IMR-90 (cell line): ENCODE measurements around the gene NDUFA6. TPM values are rescaled to one million over a fixed set of nuclear protein-coding genes. Genes with fewer than 3 reads are reported as not detected.
"Not testable (repeated sequence)": the region's sequence is repeated elsewhere in the genome, so short reads cannot be mapped to it uniquely, and the experiment has no call there.

ENCODE experiments used
- ATAC-seq: fragments of 200-7000 bp; cut with Tn5 transposase; 2 replicates; pipeline ENCODE4 v1.9.1; 2020; ENCODE audit warnings: low read depth, mild to moderate bottlenecking, moderate library complexity
- BruUV-seq: library from RNA; stranded (reverse); fragments of 400-500 nt; replicated peaks from 2 replicates; lab custom pipeline; 2021; lab: Mats Ljungman, UMichigan
- CTCF ChIA-PET: fragments of 300-600 bp; formaldehyde crosslinking; extraction: SDS; loops from one replicate; lab custom pipeline; 2021; ENCODE audit warnings: antibody characterized with exemption; lab: Yijun Ruan, JAX
- POLR2A ChIA-PET: fragments of 300-600 bp; sonication (Branson Sonifier 250); formaldehyde crosslinking; loops from one replicate; lab custom pipeline; 2022; ENCODE audit warnings: antibody characterized with exemption; ENCODE audit not compliant: unreplicated experiment; lab: Charles Lee
- DNase-seq: peaks from one replicate; pipeline ENCODE4 v3.0.0; 2013
- H2AFZ ChIP-seq: replicated peaks from 2 replicates; pipeline ENCODE3; 2013; ENCODE audit warnings: low read length, mild to moderate bottlenecking; ENCODE audit not compliant: poor library complexity
- H2AK5ac ChIP-seq: 2 replicates; pipeline ENCODE4 v1.6.1; 2013; ENCODE audit warnings: low read depth, low read length, inconsistent platforms
- H2AK9ac ChIP-seq: replicated peaks from 2 replicates; pipeline ENCODE3; 2013; ENCODE audit warnings: mild to moderate bottlenecking, low read depth, low read length, moderate library complexity; ENCODE audit not compliant: poor library complexity
- H2BK120ac ChIP-seq: 2 replicates; pipeline ENCODE4 v1.6.1; 2013; ENCODE audit warnings: low read depth, low read length, inconsistent platforms
- H2BK15ac ChIP-seq: 3 replicates; pipeline ENCODE4 v1.6.1; 2013; ENCODE audit warnings: low read depth, low read length, inconsistent platforms
- H2BK20ac ChIP-seq: 2 replicates; pipeline ENCODE4 v1.6.1; 2013; ENCODE audit warnings: low read depth, mild to moderate bottlenecking, inconsistent platforms, low read length, moderate library complexity
- H2BK5ac ChIP-seq: 2 replicates; pipeline ENCODE4 v1.6.1; 2013; ENCODE audit warnings: mild to moderate bottlenecking, low read depth, low read length, inconsistent platforms; ENCODE audit not compliant: poor library complexity, severe bottlenecking
- H3K14ac ChIP-seq: replicated peaks from 2 replicates; pipeline ENCODE4 v1.6.1; 2013; ENCODE audit warnings: low read depth, low read length, inconsistent platforms
- H3K18ac ChIP-seq: 2 replicates; pipeline ENCODE4 v1.6.1; 2013; ENCODE audit warnings: low read depth, low read length, control low read depth
- H3K23ac ChIP-seq: 2 replicates; pipeline ENCODE4 v1.6.1; 2013; ENCODE audit warnings: low read depth, low read length, inconsistent platforms
- H3K27ac ChIP-seq: 2 replicates; pipeline ENCODE4 v1.5.1; 2013; ENCODE audit warnings: mild to moderate bottlenecking, control low read depth, low read length; ENCODE audit not compliant: insufficient read depth
- H3K27me3 ChIP-seq: 2 replicates; pipeline ENCODE4 v1.6.1; 2013; ENCODE audit warnings: low read length; ENCODE audit not compliant: control insufficient read depth, insufficient read depth
- H3K36me3 ChIP-seq: 2 replicates; pipeline ENCODE4 v1.6.1; 2013; ENCODE audit warnings: low read length, mixed read lengths; ENCODE audit not compliant: control insufficient read depth, insufficient read depth
- H3K4ac ChIP-seq: 2 replicates; pipeline ENCODE4 v1.6.1; 2013; ENCODE audit warnings: low read depth, low read length, inconsistent platforms
- H3K4me1 ChIP-seq: 2 replicates; pipeline ENCODE4 v1.6.1; 2013; ENCODE audit warnings: low read length, mixed read lengths; ENCODE audit not compliant: control insufficient read depth, insufficient read depth
- H3K4me2 ChIP-seq: 2 replicates; pipeline ENCODE4 v1.6.1; 2013; ENCODE audit warnings: low read depth, mild to moderate bottlenecking, control low read depth, low read length, moderate library complexity
- H3K4me3 ChIP-seq: 2 replicates; pipeline ENCODE4 v1.5.1; 2013; ENCODE audit warnings: low read depth, mild to moderate bottlenecking, control low read depth, low read length, moderate library complexity; ENCODE audit not compliant: insufficient read depth
- H3K56ac ChIP-seq: 2 replicates; pipeline ENCODE4 v1.6.1; 2013; ENCODE audit warnings: low read length, inconsistent platforms; ENCODE audit not compliant: insufficient read depth; ENCODE audit errors: extremely low read depth
- H3K79me1 ChIP-seq, 2 experiments: 2 replicates each; pipeline ENCODE4 v1.6.1; 2013; ENCODE audit warnings: low read length in 2 of 2, inconsistent platforms in 1 of 2, low read depth in 1 of 2
- H3K9ac ChIP-seq: 2 replicates; pipeline ENCODE4 v1.6.1; 2013; ENCODE audit warnings: low read depth, low read length, control low read depth
- H3K9me1 ChIP-seq: 2 replicates; pipeline ENCODE4 v1.6.1; 2013; ENCODE audit warnings: low read length, inconsistent platforms; ENCODE audit not compliant: insufficient read depth
- H3K9me3 ChIP-seq: 2 replicates; pipeline ENCODE4 v1.6.1; 2013; ENCODE audit warnings: low read length; ENCODE audit not compliant: control insufficient read depth, insufficient read depth
- H4K20me1 ChIP-seq: 2 replicates; pipeline ENCODE4 v1.6.1; 2013; ENCODE audit warnings: low read length, inconsistent platforms; ENCODE audit not compliant: insufficient read depth
- H4K5ac ChIP-seq: 2 replicates; pipeline ENCODE4 v1.6.1; 2013; ENCODE audit warnings: mild to moderate bottlenecking, low read depth, low read length, control low read depth
- H4K8ac ChIP-seq, 2 experiments: 2 replicates each; pipeline ENCODE4 v1.6.1; 2013; ENCODE audit warnings: low read depth in 2 of 2, low read length in 2 of 2, control low read depth in 1 of 2, inconsistent platforms in 1 of 2
- H4K91ac ChIP-seq: 2 replicates; pipeline ENCODE4 v1.6.1; 2013; ENCODE audit warnings: low read depth, low read length, inconsistent platforms; ENCODE audit not compliant: insufficient read depth
- CEBPB ChIP-seq: IDR thresholded peaks from 2 replicates; pipeline ENCODE4 v1.6.1; 2012; ENCODE audit warnings: low read depth, low read length, improper control_type of control experiment
- WGBS, 2 experiments: methylation state at CpG; one replicate each; pipeline versions ENCODE4 v1.1.5 to v1.1.7; 2013; ENCODE audit warnings: missing lambda C conversion rate in 2 of 2; ENCODE audit not compliant: insufficient read length in 1 of 2; ENCODE audit errors: extremely low coverage in 2 of 2; 5-methylcytosine and 5-hydroxymethylcytosine counted together
- dilution Hi-C: fragments of 300-500 bp; cut with HindIII; formaldehyde crosslinking; loops from one replicate; pipeline ENCODE4 v1.14.3; 2018; ENCODE audit warnings: low sequenced_read_pairs; ENCODE audit not compliant: unreplicated experiment
- in situ Hi-C: fragments of 300-500 bp; cut with MboI; formaldehyde crosslinking; loops from 3 replicates; pipeline ENCODE4 v1.14.3; 2019; ENCODE audit warnings: low sequenced_read_pairs, inconsistent platforms, mixed read lengths
- intact Hi-C: fragments of 100-400 bp; cut with micrococcal nuclease; formaldehyde crosslinking; loops from 2 replicates; pipeline ENCODE4 v1.10.0; 2022
- polyA plus RNA-seq, 3 experiments: library from polyadenylated mRNA; depleted of rRNA; stranded (reverse); fragments of >200 nt; gene quantifications; 2 replicates each; pipeline ENCODE4 v1.2.3, GENCODE V29; 2012; ENCODE audit warnings: low replicate concordance in 1 of 3
- total RNA-seq: library from RNA; depleted of rRNA; stranded (reverse); fragments of >200 nt; gene quantifications from 2 replicates; pipeline ENCODE4 v1.2.3, GENCODE V29; 2012

The NDUFA6 gene
- total and polyA plus RNA-seq, 2 of the 4 experiments (the other 2 are of a cell fraction) = 48.8 to 89.0 TPM

- no peak overlapping the region for H3K18ac ChIP-seq
- H3K23ac ChIP-seq = no peak overlapping the region
- no peak overlapping the region for H2AK5ac ChIP-seq
- no peak for TF ChIP-seq CEBPB
- no peak overlapping the region for H3K56ac ChIP-seq
- no peak overlapping the region for H2BK5ac ChIP-seq
- no peaks in the 10 kb centered on the region for H3K36me3 ChIP-seq
- H4K8ac ChIP-seq = no peak overlapping the region
- no peak overlapping the region for H3K14ac ChIP-seq
- DNase-seq (no peak), ATAC-seq (no peak)
- H3K4me3 ChIP-seq = no peak overlapping the region
- no TSS peak for BruUV-seq
- H4K5ac ChIP-seq = no peak overlapping the region
- POLR2A ChIA-PET = no interaction called here
- H2AK9ac ChIP-seq = no peak overlapping the region
- no peak overlapping the region for H4K91ac ChIP-seq
- CTCF ChIA-PET = no interaction called here
- no peak overlapping the region for H2BK120ac ChIP-seq
- no peak overlapping the region for H2BK15ac ChIP-seq
- H3K4ac ChIP-seq = no peak overlapping the region
- in situ Hi-C loops = no loop called here
- H2AFZ ChIP-seq = no peak overlapping the region
- H3K9ac ChIP-seq = no peak overlapping the region
- no peaks in the 10 kb centered on the region for H3K9me3 ChIP-seq
- H3K4me2 ChIP-seq = no peak overlapping the region
- no peaks in the 10 kb centered on the region for H4K20me1 ChIP-seq
- intact Hi-C loops = no loop called here
- no peaks in the 10 kb centered on the region for H3K9me1 ChIP-seq
- no peak overlapping the region for H2BK20ac ChIP-seq
- dilution Hi-C loops = no loop called here
- H3K4me1 ChIP-seq = no peaks in the 10 kb centered on the region
- no peak overlapping the region for H3K27ac ChIP-seq
- H3K79me1 ChIP-seq = no peaks in the 10 kb centered on the region
- 60% methylated on average over 3 of the region's 16 CpGs; no CpG with 5 or more reads in 1 of the 2 experiments for WGBS, 2 experiments
- no peaks in the 10 kb centered on the region for H3K27me3 ChIP-seq
These were observed 37.0 kb upstream of the NDUFA6 start for GRCh38 chr22:42127606-42128005.

- H4K20me1 ChIP-seq, H3K79me1 ChIP-seq, dilution Hi-C loops, H3K4me1 ChIP-seq, H3K27me3 ChIP-seq, H3K23ac ChIP-seq, H2BK5ac ChIP-seq, H3K18ac ChIP-seq, DNase-seq, H3K9me3 ChIP-seq, intact Hi-C loops, H2BK15ac ChIP-seq, H4K8ac ChIP-seq, H3K36me3 ChIP-seq, H2BK120ac ChIP-seq, H4K5ac ChIP-seq, BruUV-seq, in situ Hi-C loops, POLR2A ChIA-PET, CTCF ChIA-PET, H3K14ac ChIP-seq, ATAC-seq, H3K9ac ChIP-seq, H4K91ac ChIP-seq, H3K4me3 ChIP-seq, H2AFZ ChIP-seq, H2AK9ac ChIP-seq, H3K4ac ChIP-seq, H3K9me1 ChIP-seq, H3K4me2 ChIP-seq, H2AK5ac ChIP-seq, H2BK20ac ChIP-seq, H3K27ac ChIP-seq, H3K56ac ChIP-seq: not testable (repeated sequence)
- WGBS, 2 experiments = no CpG with 5 or more reads among the region's 4 CpGs
These were observed 33.0 kb upstream of the NDUFA6 start for GRCh38 chr22:42123529-42123928.
